KBM-7 (cell line): ENCODE measurements around the gene DTNB.
"Not testable (repeated sequence)": the region's sequence is repeated elsewhere in the genome, so short reads cannot be mapped to it uniquely, and the experiment has no call there.

Experiments
- DNase-seq: peaks from one replicate; pipeline ENCODE4 v3.0.0-alpha.2; 2015
- in situ Hi-C: fragments of 300-500 bp; cut with MboI; formaldehyde crosslinking; loops from 2 replicates; pipeline ENCODE4 v1.14.3; 2020; ENCODE audit warnings: low sequenced_read_pairs, low pct_unique_long_range_greater_than_20kb, mixed read lengths

Gene DTNB

DNA sequence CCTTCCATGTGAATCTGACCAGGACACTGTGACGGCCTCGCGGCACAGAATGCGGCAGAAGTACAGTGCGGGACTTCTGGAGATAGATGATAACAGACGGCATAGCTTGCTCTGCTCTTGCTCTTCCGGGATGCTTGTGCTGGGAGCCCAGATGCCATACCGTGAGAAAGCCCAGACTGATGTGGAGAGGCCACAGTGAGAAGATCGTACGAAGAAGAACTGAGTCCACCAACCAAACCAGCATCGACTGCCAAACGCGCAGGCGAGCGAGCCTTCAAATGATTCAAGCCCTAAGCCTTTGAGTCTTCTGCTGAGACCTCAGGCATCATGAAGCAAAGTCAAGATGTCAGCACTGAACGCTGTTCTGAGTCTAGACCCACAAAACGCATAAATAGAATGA lies 33.7 kb downstream of the DTNB start:
- in situ Hi-C loops: no loop called here
- DNase-seq: no peak

DNA sequence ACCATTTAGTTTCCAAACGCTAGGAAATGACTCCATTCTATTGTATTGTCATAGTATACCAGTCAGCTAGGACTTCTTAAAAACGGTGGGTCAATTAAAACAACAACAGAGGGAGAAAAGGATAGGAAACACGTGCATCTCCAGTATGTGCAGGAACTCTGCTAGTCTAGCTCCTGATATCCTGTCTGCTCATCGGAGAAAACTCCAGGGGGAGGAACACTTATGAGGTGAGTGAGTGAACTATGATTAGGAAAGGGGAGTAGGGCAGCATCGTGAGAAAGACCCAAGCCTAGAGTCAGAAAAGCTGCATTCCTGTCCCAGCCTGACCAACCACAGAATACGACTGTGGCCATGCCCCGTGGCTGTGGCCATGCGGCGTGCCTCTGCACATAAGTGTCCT lies 34.2 kb downstream of the DTNB start:
- DNase-seq: no peak
- in situ Hi-C loops: no loop called here

DNA sequence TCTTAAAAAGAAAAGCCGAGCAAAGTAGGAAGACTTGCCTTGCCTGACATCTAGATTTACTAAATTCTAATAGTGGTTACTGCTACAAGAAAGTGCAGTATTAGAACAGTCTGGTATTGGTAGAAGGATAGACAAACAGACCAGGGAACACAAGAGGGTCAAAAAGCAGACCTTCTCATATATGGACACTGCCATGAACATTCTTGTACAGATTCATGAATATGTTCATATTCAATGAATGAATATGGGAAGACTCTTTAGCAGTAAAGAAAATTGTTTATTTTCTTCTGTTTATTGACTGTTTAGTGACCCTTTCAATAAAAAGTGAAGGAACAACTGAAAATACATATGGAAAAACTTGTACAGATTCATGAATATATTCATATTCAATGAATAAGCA lies 37.6 kb downstream of the DTNB start:
- no peak for DNase-seq
- in situ Hi-C loops: no loop called here

DNA sequence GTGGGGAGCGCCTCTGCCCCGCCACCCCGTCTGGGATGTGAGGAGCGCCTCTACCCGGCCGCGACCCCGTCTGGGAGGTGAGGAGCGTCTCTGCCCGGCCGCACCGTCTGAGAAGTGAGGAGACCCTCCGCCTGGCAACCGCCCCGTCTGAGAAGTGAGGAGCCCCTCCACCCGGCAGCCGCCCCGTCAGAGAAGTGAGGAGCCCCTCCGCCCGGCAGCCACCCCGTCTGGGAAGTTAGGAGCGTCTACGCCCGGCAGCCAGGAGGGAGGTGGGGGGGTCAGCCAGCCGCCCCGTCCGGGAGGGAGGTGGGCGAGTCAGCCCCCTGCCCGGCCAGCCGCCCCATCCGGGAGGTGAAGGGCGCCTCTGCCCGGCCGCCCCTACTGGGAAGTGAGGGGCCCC lies 39.6 kb downstream of the DTNB start:
- DNase-seq, in situ Hi-C loops: not testable (repeated sequence)

DNA sequence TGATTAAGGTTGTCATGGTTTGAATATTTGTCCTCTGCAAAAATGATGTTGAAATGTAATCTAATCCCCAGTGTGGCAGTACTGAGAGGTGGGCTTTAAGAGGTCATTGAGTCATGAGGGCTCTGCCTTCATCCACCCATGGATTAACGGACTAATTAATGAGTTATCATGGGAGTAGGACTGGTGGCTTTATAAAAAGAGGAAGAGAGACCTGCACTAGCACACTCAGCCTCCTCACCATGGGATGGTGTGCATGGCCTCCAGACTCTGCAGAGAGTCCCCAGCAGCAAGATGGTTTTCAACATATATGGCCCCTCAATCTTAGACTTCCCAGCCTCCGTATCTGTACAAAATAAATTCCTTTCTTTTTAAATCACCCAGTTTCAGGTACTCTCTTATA lies 41.0 kb downstream of the DTNB start:
- in situ Hi-C loops: no loop called here
- DNase-seq: peak; percentile 12

DNA sequence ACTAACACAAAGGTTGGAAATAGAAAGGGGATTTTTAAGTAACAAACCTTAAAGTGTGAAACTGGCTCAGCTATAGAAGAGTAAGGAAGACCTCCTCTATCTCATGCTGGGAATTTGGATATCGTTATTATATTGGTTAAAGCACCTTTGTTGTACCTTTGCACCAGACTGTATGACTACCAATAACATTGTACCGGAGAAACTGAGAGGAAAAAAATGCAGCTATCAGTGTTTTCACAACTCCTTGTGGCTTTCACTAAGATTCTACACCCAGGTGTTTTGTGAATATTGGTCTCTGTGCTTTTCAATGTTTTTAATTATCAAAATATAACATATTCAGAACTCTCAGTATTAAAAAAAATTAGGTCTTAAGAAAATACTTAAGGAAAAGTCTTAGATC lies 48.7 kb downstream of the DTNB start:
- in situ Hi-C loops: no loop called here
- no peak for DNase-seq

DNA sequence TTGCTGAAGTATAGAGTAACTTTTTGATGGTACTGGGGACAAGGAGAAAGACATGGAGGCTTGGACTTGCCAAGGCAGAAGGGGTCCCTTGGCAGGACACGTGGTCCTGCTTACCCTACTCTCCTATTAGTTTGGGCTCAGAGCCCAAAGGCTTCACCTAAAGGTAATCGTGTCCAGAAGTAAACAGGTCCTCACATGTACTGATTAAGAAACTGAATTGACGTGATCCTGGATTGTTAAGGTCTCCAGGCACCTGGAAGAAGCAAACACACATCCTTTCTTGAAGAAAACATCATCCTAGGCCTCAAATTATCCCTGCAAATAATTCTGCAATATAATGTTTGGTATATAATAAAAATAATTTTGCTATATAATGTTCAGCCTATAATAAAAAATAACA lies 50.0 kb downstream of the DTNB start:
- in situ Hi-C loops: no loop called here
- no peak for DNase-seq

DNA sequence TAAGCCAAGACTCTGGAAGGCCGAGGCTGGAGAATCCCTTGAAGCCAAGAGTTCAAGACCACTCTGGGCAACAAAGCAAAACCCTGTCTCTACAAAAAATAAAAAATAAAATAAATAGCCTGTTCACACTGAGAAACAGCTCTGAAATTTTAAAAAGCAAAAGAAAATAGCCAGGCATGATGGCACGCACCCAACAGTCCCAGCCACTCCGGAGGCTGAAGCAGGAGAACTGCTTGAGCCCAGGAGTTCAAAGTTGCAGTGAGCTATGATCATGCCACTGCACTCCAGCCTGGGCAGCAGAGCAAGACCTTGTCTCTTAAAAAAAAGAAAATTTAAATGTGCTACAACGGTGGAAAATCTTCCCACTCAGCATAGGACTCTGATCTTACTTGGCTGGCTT lies 52.7 kb downstream of the DTNB start:
- no peak for DNase-seq
- in situ Hi-C loops: no loop called here

DNA sequence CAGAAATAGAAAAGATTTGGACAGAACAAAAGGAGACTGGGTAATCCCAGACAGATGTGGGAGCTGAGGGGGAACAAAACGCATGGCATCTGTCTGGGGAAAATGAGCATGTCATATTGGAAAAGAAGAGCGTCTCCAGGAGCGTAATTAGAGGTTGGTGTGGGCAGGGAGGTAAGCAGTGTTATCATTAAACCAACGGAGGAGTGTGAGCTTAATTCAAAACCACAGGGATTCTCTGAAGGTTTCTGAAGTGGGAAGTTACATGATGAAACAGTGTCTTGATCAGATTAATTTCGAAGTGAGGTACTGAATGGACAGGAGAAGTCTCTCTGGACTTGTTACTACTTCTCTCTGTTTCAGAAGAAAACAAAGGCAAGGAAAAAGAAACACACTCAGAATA lies 53.3 kb downstream of the DTNB start:
- in situ Hi-C loops: no loop called here
- DNase-seq: peak; percentile 35

DNA sequence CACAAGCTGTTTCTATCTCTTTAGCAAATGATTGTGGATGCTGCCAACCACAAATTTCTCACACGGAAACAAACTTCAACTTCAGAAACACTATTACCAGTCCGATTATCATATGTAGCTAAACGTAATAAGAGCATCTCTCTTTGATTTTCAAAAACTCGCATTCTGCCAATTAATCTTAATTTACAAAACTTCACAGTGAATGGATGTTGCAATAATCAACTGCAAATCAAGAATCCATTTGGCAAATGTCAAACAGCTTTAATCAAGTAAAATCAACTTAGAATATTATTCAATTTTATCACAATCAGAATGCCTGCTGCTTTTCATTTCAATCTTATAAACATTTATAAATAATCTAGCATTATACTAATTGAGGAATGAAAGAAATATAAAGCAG lies 54.2 kb downstream of the DTNB start:
- DNase-seq: no peak
- in situ Hi-C loops: no loop called here

DNA sequence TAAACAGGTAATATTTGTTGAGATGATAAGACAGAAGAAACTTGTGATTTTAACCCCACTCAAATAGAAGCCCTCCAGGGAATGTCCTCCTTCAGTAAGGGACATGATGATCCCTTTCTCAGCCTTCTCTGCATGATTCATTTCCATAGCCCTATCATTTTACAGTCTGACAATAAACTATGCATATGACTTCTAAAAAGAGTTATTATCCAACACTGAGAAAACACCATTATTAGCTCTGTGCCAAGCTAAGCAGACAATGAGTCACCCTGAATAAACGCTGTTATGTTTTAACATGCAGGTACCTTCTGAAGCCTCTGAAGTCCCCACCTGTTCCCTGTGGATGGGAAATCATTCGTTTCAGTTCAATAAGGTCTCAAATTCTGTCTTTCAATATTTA lies 54.7 kb downstream of the DTNB start:
- no peak for DNase-seq
- in situ Hi-C loops: no loop called here

DNA sequence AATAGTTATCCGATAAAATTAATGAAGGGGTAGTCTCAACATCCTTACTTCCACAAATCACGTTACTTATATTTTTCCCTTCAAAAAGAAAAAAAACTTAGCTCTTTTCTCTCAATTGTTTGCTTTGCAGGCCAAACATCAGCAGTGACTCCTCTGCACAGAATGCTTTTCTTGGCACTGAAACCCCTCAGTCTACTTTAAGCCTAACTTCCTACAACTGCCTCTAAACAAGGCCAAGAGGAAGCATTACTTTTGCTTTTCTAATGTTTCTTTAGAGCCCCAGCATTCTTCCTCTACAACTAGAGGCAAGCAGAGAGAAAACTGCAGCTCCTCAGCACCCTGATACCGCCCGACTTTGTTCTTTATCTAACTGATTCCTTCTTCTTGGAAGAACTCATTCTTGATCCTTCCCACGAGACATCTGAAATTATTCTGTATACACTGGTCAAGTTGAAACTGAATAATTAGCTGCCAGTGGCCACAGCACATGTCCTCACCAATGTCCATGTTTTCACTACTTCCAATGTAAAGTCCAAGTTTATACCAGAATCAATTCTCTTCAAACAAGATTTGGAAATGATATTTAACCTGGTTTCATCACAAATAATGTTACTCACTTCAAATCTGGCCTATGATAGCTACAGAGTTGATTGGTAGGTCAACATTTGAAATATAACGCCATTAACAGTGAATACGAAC lies 55.3 kb downstream of the DTNB start:
- in situ Hi-C loops: no loop called here
- no peak for DNase-seq

DNA sequence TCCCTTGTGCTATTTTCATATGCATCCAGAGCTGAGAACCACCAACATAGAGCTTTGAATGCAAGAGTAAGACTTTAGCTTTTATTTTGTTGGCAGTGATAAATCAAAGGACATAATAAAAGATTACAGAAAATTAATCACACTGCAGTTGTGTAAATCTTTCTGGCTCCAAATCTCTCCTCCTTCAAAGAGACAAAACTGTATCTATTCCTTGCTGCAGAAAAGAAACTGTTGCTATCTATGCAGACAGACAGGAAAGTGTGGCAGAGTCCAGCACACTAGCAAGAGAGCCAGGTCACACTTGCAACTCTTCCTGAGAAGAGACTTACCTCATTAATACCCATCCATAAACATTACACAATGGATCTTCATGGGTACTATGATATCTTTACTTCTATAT lies 57.5 kb downstream of the DTNB start:
- in situ Hi-C loops: no loop called here
- no peak for DNase-seq

DNA sequence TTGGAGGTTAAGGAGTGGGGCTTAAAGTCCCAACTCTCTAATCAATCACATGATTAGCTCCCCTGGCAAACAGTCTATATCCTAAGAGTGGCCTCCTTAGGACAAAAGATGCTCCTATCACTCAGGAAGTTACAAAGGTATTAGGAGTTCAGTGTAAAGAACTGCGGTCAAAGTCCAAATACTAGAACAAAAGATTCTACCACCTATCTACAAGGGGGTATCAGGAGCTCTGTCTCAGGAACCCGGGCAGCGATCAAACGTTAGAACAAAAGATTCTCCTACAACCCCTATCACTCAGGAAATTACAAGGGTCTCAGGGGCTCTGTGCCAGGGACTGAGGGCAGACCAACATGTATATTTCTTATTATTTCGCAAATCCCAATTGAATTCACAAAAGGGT lies 58.0 kb downstream of the DTNB start:
- DNase-seq: no peak
- in situ Hi-C loops: no loop called here

DNA sequence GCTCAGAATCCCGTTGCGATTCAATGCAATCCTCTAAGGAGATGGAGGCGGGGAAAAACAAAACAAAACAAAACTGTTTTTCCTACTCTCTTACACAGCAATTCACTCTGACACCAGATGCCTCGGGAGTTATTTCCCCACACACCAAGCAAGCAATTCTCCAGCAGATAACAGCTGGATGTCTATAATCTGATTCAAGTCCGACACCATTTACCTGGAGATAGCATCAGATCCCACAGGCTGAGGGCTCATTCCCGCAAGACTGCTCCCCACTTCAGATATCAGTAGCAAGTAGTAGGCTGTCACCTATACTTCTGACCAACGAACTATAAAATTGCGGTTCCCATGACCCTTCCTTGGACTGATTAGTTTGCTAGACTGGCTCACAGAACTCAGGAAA lies 58.7 kb downstream of the DTNB start:
- in situ Hi-C loops: no loop called here
- DNase-seq: no peak

DNA sequence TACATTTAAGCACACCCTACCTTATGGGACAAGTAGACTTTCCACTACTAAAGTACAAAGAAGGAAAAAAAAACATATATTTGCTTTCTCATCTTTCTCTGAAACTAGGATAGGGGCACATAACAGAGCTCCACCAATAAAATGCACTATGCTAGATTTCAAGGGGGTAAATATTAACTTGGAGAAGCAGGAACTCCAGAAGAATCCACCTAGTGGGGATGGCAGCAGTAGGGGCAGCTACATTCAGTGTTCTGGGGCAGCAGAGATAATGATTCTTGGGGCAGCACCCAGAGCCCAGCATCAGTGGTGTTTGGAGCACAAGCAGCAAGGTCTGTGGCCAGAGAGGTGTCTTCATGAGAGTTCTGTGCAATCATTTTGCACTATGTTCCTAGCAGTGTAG lies 64.7 kb downstream of the DTNB start:
- in situ Hi-C loops: no loop called here
- no peak for DNase-seq

DNA sequence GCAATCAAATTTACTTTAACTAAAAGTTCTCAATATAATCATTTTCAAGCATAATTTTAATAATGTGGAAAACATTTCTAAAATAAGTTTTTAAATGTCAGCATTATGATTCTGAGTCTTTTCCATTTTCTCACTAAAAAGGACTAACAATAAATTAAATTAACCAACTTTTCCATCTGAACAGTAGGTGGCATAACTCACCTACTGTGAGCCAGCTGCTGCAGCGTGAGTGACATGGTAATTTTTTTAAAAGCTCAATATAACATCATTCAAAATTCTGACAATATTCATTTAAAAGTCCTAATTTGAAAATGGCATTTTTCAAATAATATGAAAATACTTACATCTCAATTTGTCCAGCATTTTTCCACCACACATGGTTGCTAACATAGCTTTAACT lies 66.5 kb downstream of the DTNB start:
- in situ Hi-C loops: no loop called here
- peak; percentile 38 for DNase-seq

DNA sequence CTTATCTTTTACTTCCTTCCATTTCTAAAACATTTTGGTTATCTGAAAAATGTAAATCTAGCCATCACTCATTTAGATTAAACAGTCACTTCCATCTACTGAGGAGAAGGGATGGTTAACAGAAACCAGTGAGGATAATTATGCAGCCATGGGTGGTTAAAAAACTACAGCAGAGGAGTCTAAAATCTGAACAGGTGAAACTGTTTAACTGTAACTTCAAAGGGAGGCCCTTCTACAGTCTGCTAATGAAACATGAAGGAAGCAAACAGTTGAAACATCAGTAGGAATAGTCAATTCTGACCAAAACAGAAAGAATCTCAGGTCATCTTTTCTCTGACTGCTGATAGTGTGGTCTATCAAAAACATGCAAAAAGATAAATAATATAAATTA lies 71.0 kb downstream of the DTNB start:
- in situ Hi-C loops: no loop called here
- DNase-seq: no peak

DNA sequence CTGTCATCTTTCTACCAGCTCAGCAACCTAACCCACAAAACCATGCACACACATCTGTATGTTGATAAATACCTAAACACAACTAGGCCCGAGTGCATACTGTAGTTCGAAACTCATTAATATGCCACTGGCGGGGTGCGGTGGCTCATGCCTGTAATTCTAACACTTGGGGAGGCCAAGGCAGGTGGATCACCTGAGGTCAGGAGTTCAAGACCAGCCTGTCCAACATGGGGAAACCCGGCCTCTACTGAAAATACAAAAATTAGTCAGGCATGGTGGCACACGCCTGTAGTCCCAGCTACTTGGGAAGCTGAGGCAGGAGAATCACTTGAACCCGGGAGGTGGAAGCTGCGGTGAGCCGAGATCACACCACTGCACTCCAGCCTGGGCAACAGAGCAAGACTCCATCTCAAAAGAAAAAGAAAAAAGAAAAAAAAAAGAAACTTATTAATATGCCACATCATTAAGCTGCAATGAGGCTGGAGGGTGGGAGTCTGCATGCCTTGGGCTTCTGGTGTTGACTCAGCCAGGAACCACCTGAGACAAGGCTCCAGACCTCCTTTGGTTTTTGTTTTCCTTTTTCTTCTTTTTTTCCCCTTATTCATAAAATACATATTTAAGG lies 71.6 kb downstream of the DTNB start:
- DNase-seq, in situ Hi-C loops: not testable (repeated sequence)

DNA sequence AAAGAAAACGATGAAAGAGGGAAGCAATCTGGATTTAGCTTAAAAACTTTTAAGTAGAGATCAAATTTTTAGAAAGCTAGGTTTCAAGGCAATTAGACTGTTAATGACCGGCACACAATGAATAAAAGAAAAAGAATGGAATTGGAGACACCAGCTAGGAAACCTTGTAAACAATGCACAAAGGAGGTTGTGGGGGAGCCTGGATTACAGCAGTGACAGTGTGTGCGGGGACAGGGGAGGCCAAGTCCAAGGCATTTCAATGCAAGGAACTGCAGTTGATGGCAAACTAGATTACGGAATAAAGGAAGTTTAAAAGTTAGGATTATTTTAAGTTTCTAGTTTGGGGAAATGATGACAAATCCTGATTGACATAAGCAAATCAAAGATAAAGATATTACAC lies 74.5 kb downstream of the DTNB start:
- in situ Hi-C loops: no loop called here
- no peak for DNase-seq

DNA sequence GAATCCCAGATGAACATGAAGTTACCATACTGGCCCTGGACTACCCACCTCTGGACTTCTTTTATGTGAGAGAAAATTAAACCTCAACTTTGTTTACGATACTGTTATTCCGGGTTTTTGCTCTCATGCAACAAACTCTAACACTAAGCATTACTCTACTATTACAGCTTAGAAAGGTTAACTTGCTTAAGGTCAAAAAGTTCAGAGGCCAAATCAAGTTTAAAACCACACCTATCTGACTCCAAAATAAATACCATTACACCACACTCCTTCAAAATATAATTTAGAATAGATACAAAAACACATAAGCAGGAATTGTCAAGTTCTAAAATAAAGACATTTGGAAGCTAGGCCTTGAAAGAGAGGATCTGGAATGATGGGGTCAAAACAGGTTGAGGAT lies 75.0 kb downstream of the DTNB start:
- in situ Hi-C loops: no loop called here
- DNase-seq: no peak
